NCI-H2227 (cell line): ENCODE results near the gene PPM1K.
A peak's percentile ranks its signal among the peaks of the same experiment; 100 is the strongest.

Source experiments
- DNase-seq: peaks from one replicate; lab custom pipeline; 2025; ENCODE audit not compliant: unreplicated experiment; lab: John Stamatoyannopoulos, UW

The PPM1K gene

DNA sequence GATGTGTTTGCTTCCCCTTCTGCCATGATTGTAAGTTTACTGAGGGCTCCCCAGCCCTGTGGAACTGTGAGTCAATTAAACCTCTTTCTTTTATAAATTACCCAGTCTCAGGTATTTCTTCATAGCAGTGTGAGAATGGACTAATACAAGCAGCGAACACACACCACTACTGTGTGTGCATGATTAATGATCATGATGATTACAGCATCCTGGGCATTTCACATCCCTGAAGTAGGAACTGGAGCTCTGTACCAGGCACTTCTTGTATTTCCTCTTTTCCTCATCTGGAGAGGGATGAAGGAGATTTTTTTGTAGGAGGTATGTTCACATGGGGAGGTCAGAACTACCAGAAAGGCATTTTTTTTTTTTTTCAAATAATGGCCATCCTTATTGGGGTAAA is 60.8 kb downstream of the PPM1K start:
- no peak for DNase-seq

DNA sequence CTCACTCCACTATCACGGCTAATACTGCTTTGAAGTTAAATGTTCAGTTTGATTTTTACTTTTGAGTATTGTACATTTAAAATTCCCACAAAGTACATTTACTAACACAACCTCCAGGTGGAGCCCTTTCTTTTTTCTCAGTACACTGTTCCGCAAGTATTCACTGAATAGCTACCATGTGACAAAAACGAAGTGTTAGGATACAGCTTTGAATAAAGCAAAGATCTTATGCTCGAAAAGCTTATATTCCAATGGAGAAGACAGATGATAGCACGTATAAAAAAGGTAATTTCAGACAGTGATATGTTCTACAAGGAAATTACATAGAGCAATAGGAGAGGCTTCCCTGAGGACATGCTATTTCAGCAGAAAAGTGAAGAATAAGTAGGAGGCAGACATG is 65.3 kb downstream of the PPM1K start:
- peak; percentile 30 for DNase-seq

GRCh38 chr4:88217169-88217568 is 67.2 kb downstream of the PPM1K start:
- DNase-seq: no peak

DNA sequence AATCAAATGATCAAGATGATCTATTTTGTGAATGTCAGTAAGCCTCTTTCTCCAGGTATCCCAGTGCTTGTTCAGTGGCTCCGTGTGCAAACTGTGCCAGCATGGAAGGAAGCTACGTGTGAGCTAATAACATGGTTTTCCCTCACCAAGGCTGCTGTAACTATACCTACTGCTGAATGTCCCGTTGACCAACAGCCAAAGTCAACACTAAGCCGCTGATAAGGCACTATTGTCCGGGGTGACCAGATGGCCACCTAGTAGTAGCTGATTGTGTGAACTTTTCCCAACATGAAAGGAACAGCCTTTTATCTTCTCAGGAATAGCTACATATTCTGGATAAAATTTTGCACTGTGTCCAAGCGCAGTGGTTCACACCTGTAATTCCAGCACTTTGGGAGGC is 68.0 kb downstream of the PPM1K start:
- no peak for DNase-seq

DNA sequence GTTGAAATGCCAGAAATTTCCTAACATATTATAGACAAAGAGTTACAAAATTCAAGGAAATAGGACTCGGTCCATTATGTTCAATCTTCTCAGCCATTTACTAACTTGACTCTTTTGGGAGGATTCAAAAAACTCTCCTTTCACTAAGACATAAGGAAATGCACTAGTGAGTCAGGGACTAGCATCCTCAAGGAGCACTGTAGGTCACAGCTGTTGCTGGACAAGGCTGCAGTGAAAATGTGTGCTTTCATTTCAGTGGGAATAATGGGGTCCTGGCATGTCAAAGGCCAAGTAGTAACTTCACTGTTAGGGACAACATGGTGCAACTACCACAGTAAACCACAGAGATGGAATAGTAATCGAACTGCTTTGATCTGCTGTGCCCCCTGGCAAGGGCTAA is 69.0 kb downstream of the PPM1K start:
- DNase-seq: no peak

- DNase-seq: no peak
Observed at GRCh38 chr4:88212253-88212561, 72.2 kb downstream of the PPM1K start.

- peak; percentile 58 for DNase-seq
Observed at GRCh38 chr4:88211473-88212252, 72.7 kb downstream of the PPM1K start.

- no peak for DNase-seq
Observed at GRCh38 chr4:88208156-88208555, 76.2 kb downstream of the PPM1K start.
